Measurements from ENCODE around the gene ALDH16A1.
A peak's percentile ranks its signal among the peaks of the same experiment; 100 is the strongest.

Gene ALDH16A1

DNA sequence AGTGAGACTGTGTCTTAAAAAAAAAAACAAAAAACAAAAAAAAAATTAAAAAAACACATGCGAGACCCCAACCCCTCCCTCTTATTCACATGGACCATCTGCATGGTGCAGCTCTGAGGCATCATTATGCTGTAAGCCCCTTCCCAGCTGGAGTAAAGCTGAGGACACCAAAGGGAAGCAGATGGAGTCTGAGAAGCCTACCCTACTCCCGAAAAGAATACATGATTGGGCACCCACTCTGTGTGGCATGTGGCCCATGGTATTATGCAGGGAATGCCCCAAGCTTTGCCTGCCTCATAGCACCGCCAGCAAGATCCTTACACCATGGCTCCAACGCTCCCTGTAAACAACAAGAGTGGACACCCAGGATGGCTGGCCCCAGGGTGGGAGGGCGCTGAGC, 34.5 kb upstream of the ALDH16A1 start:
- DNase-seq (ENCODE audit: low read depth) = no peak
- TF ChIP-seq, protein P1, sequence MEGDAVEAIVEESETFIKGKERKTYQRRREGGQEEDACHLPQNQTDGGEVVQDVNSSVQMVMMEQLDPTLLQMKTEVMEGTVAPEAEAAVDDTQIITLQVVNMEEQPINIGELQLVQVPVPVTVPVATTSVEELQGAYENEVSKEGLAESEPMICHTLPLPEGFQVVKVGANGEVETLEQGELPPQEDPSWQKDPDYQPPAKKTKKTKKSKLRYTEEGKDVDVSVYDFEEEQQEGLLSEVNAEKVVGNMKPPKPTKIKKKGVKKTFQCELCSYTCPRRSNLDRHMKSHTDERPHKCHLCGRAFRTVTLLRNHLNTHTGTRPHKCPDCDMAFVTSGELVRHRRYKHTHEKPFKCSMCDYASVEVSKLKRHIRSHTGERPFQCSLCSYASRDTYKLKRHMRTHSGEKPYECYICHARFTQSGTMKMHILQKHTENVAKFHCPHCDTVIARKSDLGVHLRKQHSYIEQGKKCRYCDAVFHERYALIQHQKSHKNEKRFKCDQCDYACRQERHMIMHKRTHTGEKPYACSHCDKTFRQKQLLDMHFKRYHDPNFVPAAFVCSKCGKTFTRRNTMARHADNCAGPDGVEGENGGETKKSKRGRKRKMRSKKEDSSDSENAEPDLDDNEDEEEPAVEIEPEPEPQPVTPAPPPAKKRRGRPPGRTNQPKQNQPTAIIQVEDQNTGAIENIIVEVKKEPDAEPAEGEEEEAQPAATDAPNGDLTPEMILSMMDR (IDR thresholded peaks at IDR 0.05; ENCODE audit: insufficient read depth, low read depth, low read length, missing control alignments) = no peak
- H3K4me3 ChIP-seq (ENCODE audit: low read depth, low read length) = no peak overlapping the region

DNA sequence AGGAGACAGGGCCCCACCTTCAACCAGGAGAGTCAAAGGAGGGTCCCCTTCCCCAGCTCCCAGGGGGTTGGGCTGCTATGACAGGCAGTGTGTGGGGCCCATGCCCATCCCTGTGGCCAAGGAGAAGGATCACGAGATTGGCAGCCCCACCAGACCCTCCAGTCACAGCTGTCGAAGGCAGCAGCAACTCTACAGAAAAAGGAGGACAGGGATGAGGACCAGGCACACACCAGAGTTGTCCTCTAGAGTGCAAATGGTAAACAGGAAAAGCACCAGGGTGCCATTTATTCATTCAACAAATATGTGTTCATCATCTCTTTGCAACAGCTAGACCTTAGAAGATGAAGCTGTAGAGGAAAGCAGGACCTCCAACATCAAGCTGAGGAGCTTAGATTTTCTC, 33.9 kb upstream of the ALDH16A1 start:
- no peak for DNase-seq (ENCODE audit: low read depth)
- H3K4me3 ChIP-seq (ENCODE audit: low read depth, low read length) = no peak overlapping the region
- TF ChIP-seq, protein P1 (IDR thresholded peaks at IDR 0.05; ENCODE audit: insufficient read depth, low read depth, low read length, missing control alignments) = no peak

DNA sequence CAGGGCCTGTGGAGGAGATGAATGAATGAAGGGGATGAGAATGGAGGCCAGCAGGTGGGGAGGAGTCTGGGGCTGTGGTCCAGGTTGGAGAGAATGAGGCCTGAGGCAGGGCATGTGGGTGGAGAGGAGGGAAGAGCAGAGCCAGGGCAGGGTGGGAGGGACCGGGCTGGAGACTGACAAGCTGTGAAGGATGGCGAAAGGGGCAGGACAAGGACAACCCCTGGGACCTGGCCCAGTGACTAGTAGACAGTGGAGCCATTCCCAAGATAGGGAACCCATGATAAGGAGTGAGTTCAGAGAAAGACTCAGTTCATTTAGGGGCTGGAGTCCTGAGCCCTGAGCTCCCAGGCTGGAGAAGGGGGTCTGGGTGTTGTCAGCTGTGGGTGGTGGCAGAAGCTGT, 32.8 kb upstream of the ALDH16A1 start:
- no peak for DNase-seq (ENCODE audit: low read depth)
- TF ChIP-seq, protein P1 (IDR thresholded peaks at IDR 0.05; ENCODE audit: insufficient read depth, low read depth, low read length, missing control alignments) = no peak
- no peak overlapping the region for H3K4me3 ChIP-seq (ENCODE audit: low read depth, low read length)

DNA sequence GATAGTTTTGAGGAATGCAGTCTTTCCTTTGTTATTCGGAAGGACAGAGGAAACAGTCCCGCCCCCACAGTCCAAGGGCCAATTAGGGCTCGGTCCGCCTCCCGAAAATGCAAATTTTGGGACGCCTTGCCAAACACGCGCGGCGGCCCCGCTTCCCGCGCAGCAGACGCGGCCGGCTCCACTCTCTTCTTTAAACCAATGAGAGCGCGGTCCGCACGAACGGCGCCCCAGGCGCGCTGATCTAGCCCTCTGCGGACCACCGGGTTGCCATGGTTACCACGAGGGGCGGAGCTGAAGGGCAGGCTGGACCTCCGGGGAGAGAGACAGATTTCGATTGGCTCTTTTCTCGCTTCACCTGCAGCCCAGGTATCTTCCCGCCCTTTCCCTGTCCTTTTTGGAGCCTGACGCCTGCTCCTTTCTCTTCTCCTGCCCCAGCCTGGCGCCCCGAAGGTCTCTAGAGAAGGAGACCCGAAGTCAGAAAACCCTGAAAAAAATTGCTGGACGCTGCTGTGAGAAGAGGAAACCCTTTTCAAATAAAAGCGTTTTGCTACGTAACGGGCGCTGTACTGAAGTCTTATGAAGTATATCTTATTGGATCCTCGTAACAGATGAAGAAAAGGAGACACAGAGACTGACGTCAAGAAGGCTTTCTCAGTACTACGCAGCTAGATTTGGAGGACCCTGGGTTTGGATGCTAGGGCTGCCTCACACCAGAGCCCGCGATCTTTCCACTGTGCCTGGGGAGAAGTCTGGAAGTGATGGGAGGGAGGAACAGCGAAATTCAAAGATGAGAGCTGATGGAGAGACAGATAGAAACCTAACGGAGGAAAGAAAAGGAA, 31.8 kb upstream of the ALDH16A1 start:
- TF ChIP-seq, protein P1 (IDR thresholded peaks at IDR 0.05; ENCODE audit: insufficient read depth, low read depth, low read length, missing control alignments) = no peak
- DNase-seq (ENCODE audit: low read depth) = no peak
- no peak overlapping the region for H3K4me3 ChIP-seq (ENCODE audit: low read depth, low read length)

DNA sequence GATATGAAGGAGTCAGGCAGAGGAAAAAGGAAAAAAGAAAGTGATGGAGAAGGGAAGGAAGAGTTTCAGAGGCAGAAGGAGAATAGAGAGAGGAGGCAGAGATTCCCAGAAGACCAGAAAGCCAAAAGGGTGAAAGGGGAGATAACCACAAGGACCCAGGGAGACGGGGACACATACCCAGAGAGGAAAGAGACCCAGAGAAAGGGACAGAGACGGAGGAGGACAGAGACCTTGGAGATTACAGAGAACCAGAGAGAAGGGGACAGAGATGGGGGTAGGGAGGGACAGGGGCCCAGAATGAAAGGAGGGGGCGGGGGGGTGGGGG, 31.2 kb upstream of the ALDH16A1 start:
- TF ChIP-seq, protein P1 (IDR thresholded peaks at IDR 0.05; ENCODE audit: insufficient read depth, low read depth, low read length, missing control alignments) = no peak
- no peak overlapping the region for H3K4me3 ChIP-seq (ENCODE audit: low read depth, low read length)
- no peak for DNase-seq (ENCODE audit: low read depth)

DNA sequence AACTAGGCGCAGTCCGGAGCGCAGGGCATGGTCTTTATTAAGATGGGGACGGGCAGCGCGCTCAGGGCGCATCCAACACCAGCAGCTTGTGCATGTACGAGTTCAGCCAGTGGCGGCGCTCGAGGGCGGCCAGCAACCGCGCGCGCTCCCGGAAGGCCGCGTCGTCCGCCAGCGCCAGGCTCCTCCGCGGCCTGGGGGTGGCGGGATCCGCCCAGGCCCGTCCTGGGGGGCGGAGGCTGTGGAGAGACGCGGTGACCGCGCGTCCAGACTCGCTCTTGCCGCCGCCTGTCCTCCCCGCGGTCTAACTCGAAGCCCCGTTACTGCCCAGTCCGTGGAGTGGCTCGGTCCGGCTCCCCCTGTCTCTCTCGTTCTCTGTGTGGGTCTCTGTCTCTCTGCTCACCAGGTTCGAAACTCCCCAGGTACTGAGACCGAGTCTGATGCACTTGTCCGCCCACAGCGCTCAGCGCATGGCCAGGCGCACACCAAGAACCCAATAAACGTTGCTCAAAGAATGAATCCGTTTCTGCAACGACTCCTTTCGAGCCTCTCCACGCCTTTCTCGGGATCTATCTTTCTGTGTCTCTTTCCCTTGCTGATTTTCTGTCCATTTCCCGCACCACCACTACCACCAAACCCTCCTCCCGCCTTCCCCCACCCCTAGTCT, 30.5 kb upstream of the ALDH16A1 start:
- TF ChIP-seq, protein P1 (IDR thresholded peaks at IDR 0.05; ENCODE audit: insufficient read depth, low read depth, low read length, missing control alignments) = peak; percentile 43
- DNase-seq (ENCODE audit: low read depth) = peak; percentile 38
- H3K4me3 ChIP-seq (ENCODE audit: low read depth, low read length) = no peak overlapping the region
